SJCRH30 (cell line): Measurements from ENCODE around the gene FADS3. TPM values are rescaled to one million over a fixed set of nuclear protein-coding genes. Genes with fewer than 3 reads are reported as not detected.

Experiments
- DNase-seq, 2 experiments: peaks; one replicate each; pipeline ENCODE4 v3.0.0-alpha.2; 2015 to 2020
- H3K27ac ChIP-seq: fragments of 250-450 bp; sonication (Bioruptor Pico); 2 replicates; pipeline ENCODE4 v1.5.1; 2020; ENCODE audit warnings: mild to moderate bottlenecking, moderate library complexity
- H3K27me3 ChIP-seq: fragments of 250-450 bp; sonication (Bioruptor Pico); 2 replicates; pipeline ENCODE4 v1.5.1; 2020; ENCODE audit warnings: mild to moderate bottlenecking, moderate library complexity
- H3K36me3 ChIP-seq: fragments of 250-450 bp; sonication (Bioruptor Pico); 2 replicates; pipeline ENCODE4 v1.5.1; 2020; ENCODE audit warnings: mild to moderate bottlenecking, moderate library complexity
- H3K4me1 ChIP-seq: fragments of 250-450 bp; sonication (Bioruptor Pico); 2 replicates; pipeline ENCODE4 v1.5.1; 2020; ENCODE audit warnings: mild to moderate bottlenecking, moderate library complexity
- H3K4me3 ChIP-seq: fragments of 250-450 bp; sonication (Bioruptor Pico); 2 replicates; pipeline ENCODE4 v1.5.1; 2020; ENCODE audit warnings: mild to moderate bottlenecking, moderate library complexity
- H3K9me3 ChIP-seq: fragments of 250-450 bp; sonication (Bioruptor Pico); replicated peaks from 2 replicates; pipeline ENCODE4 v1.5.1; 2020; ENCODE audit warnings: mild to moderate bottlenecking, moderate library complexity
- total RNA-seq: library from RNA; depleted of rRNA; stranded (reverse); fragments of >200 nt; shearing (Covaris generic); gene quantifications from 2 replicates; pipeline ENCODE4 v1.2.3, GENCODE V29; 2014

Gene FADS3
- total RNA-seq, 1 experiment from 2014 or later = 40.5 TPM

DNA sequence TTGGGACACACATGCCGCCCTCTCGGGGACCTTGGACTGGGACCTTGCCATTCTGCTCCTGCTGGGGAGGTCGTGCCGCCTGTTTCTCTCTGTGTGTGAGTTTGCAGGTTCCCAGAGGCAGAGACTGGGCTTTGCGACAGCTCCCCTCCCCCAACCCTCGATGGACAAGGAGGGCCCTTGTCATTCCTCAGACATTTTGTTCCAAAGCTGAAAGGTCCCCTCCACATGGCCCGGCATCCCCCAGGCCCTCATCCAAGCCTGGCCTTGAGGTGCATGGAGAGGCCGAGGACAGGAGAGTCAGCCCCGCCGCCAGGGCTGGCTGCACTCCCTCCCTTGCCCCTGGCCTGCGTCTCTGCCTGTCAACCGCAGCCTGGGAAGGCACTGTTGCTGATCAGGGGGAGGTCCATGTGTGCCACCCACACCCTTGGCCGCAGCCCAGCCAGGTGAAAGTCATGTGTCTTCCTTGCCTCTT, 37.6 kb downstream of the FADS3 start:
- Histone ChIP-seq H3K36me3 (no peaks in the 10 kb centered on the region), H3K9me3 (no peaks in the 10 kb centered on the region), H3K27me3 (no peaks in the 10 kb centered on the region), H3K27ac (no peak overlapping the region), H3K4me1 (no peaks in the 10 kb centered on the region), H3K4me3 (no peak overlapping the region)
- no peak for DNase-seq

DNA sequence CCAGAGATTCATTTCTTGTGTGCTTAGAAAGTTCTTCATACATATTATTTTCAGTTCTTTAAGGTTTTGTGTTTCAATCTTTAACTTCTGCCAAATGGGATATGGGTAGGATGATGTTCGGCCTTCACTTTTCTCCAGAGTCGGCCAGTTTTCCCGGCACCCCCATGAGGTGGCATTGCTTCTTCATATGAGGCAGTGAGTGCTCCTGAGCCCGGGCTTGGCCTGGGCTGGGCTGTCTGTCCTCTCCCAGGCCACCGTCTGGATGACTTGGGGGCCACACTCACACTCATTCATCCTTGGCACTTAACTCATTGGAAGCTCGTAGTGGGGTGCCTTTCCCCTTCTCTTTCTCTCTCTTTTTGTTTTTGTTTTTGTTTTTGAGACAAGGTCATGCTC, 39.4 kb downstream of the FADS3 start:
- no peaks in the 10 kb centered on the region for H3K36me3 ChIP-seq
- no peaks in the 10 kb centered on the region for H3K27me3 ChIP-seq
- no peak overlapping the region for H3K27ac ChIP-seq
- no peaks in the 10 kb centered on the region for H3K4me1 ChIP-seq
- H3K9me3 ChIP-seq = no peaks in the 10 kb centered on the region
- no peak for DNase-seq
- H3K4me3 ChIP-seq = no peak overlapping the region

DNA sequence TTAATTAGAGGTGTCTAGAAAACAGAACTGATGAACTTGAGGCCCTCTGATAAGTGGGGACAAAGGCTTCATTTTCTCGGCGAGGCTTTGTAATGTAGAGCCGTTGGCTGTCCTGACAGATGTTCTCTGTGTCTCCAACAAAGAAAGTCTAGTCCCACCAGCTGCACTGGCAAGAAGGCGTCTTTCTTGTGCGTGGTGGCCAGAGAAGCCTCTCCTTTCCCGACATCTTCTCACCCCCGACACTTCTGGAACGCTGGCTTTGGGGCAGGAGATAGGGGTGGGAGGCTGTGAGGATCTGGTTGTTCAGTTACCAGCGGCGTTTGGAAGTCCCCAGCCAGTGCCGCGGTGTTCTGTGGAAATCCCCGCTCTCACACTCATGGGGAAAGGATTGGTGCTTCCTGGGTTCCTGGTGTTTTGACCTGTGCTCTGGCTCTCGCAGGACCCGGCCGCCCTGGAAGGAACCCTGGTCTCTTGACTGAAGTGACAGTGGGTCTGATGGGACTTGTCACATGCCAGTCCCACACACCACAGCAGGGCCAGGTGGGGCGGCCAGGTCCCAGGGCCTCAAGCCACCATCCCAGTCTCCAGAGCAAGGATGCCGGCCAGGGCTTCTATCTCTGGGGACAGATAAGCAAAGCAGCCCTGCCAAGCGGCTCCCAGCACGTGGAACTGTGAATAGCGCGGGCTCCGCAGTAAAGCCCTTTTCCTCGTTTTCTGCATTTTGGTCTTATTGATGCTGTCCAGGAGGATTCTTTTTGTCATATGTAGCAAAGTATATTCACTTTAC, 40.0 kb downstream of the FADS3 start:
- H3K27ac ChIP-seq = no peak overlapping the region
- no peaks in the 10 kb centered on the region for H3K36me3 ChIP-seq
- no peaks in the 10 kb centered on the region for H3K4me1 ChIP-seq
- no peak for DNase-seq
- no peaks in the 10 kb centered on the region for H3K27me3 ChIP-seq
- no peak overlapping the region for H3K4me3 ChIP-seq
- no peaks in the 10 kb centered on the region for H3K9me3 ChIP-seq

- no peak overlapping the region for H3K27ac ChIP-seq
- H3K27me3 ChIP-seq = no peaks in the 10 kb centered on the region
- no peaks in the 10 kb centered on the region for H3K36me3 ChIP-seq
Measured at GRCh38 chr11:61850687-61851086, 40.7 kb downstream of the FADS3 start.

DNA sequence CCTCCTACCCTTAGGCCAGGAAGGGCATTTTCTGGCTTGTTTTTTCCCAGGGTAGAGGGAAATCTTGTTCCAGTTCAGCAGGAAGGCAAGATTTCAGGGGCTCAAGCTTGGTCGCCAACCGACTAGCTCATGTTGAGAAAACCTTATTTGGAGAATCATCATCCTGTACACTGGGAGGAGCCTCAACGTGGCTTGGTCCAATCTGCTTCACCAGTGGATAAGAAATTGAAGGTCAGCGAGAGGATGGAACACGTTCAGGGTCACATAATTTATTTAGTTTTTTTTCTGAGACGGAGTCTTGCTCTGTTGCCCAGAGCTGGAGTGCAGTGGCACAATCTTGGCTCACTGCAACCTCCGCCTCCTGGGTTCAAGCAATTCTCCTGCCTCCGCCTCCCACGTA, 42.7 kb downstream of the FADS3 start:
- no peaks in the 10 kb centered on the region for H3K27me3 ChIP-seq
- no peak for DNase-seq
- no peaks in the 10 kb centered on the region for H3K4me1 ChIP-seq
- H3K36me3 ChIP-seq = no peaks in the 10 kb centered on the region
- H3K27ac ChIP-seq = no peak overlapping the region
- H3K9me3 ChIP-seq = no peaks in the 10 kb centered on the region
- no peak overlapping the region for H3K4me3 ChIP-seq

More at GRCh38 chr11:61850687-61851086, 40.7 kb downstream of the FADS3 start:
- no peak for DNase-seq
- H3K9me3 ChIP-seq = no peaks in the 10 kb centered on the region
- no peaks in the 10 kb centered on the region for H3K4me1 ChIP-seq
- H3K4me3 ChIP-seq = no peak overlapping the region

GRCh38 chr11:61847914-61848581, 43.3 kb downstream of the FADS3 start:
- Histone ChIP-seq H3K4me1 (no peaks in the 10 kb centered on the region), H3K27ac (no peak overlapping the region), H3K9me3 (no peaks in the 10 kb centered on the region), H3K36me3 (no peaks in the 10 kb centered on the region), H3K4me3 (no peak overlapping the region), H3K27me3 (no peaks in the 10 kb centered on the region)
- no peak for DNase-seq

- no peaks in the 10 kb centered on the region for H3K27me3 ChIP-seq
- no peaks in the 10 kb centered on the region for H3K36me3 ChIP-seq
- H3K4me1 ChIP-seq = no peaks in the 10 kb centered on the region
- H3K27ac ChIP-seq = no peak overlapping the region
- DNase-seq = no peak
- no peaks in the 10 kb centered on the region for H3K9me3 ChIP-seq
- H3K4me3 ChIP-seq = no peak overlapping the region
Measured at GRCh38 chr11:61846362-61847020, 44.9 kb downstream of the FADS3 start.

DNA sequence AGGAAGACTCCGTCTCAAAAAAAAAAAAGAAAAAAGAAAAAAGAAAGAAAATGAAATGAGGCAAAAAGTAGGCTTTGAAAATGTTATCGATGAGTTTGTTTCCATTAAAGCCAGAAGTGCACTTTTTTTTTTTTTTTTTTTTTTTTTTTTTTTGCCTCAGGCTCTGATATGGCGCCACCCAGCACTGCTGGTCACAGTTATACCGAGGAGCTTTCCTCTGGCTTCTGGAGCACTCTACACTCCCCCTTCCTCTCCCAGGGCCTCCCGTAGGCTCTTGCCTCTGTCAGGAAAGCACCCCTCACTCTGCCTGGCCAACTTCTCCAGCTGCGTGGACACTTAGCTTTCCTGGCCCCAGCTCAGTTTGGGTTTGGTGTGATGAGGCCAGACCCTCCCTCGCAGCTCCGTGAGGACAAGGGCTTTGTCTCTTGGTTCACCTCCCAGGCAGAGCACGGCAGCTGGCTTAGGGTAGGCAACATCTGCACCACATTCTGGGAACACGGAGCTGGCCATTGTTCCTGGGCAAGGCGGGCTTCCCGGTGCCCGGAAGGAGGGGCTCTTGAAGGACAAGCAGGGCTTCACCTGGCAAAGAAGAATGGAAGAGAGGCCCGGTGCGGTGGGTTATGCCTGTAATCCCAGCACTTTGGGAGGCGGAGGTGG, 46.3 kb downstream of the FADS3 start:
- Histone ChIP-seq H3K27me3 (no peaks in the 10 kb centered on the region), H3K9me3 (no peaks in the 10 kb centered on the region), H3K4me3 (no peak overlapping the region), H3K36me3 (no peaks in the 10 kb centered on the region), H3K4me1 (no peaks in the 10 kb centered on the region), H3K27ac (no peak overlapping the region)
- no peak for DNase-seq

GRCh38 chr11:61842528-61842820, 48.9 kb downstream of the FADS3 start:
- no peak for DNase-seq
- H3K4me3 ChIP-seq = no peak overlapping the region
- no peak overlapping the region for H3K27ac ChIP-seq
- H3K36me3 ChIP-seq = no peaks in the 10 kb centered on the region
- no peaks in the 10 kb centered on the region for H3K4me1 ChIP-seq
- no peaks in the 10 kb centered on the region for H3K9me3 ChIP-seq
- no peaks in the 10 kb centered on the region for H3K27me3 ChIP-seq

GRCh38 chr11:61841636-61842527, 49.5 kb downstream of the FADS3 start:
- Histone ChIP-seq H3K4me1 (no peaks in the 10 kb centered on the region), H3K36me3 (no peaks in the 10 kb centered on the region), H3K9me3 (no peaks in the 10 kb centered on the region), H3K27ac (no peak overlapping the region), H3K27me3 (no peaks in the 10 kb centered on the region), H3K4me3 (no peak overlapping the region)
- DNase-seq = no peak

GRCh38 chr11:61840371-61840770, 51.0 kb downstream of the FADS3 start:
- H3K9me3 ChIP-seq = no peaks in the 10 kb centered on the region
- no peak overlapping the region for H3K4me3 ChIP-seq
- no peak for DNase-seq
- no peak overlapping the region for H3K27ac ChIP-seq
- no peaks in the 10 kb centered on the region for H3K27me3 ChIP-seq
- H3K36me3 ChIP-seq = no peaks in the 10 kb centered on the region
- no peaks in the 10 kb centered on the region; the same call in 1 of the 2 replicates for H3K4me1 ChIP-seq

DNA sequence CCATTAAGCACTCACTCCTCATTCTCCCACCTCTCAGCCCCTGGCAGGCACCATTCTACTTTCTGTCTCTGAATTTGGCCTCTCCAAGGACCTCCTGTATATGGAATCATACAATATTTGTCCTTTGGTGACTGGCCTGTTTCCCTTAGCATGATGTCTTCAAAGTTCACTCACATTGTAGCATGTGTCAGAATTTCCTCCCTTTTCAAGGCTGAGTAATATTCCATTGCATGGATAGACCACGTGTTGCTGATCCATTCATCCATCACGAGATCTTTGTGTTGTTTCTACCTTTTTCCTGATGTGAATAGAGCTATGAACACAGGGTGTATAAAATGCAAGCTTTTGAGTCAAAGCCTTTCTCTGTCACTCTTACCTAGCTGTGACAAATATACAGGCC, 51.6 kb downstream of the FADS3 start:
- no peaks in the 10 kb centered on the region for H3K27me3 ChIP-seq
- no peak for DNase-seq
- H3K9me3 ChIP-seq = no peaks in the 10 kb centered on the region
- H3K36me3 ChIP-seq = no peaks in the 10 kb centered on the region
- H3K4me1 ChIP-seq = no peaks in the 10 kb centered on the region; the same call in 1 of the 2 replicates
- no peak overlapping the region for H3K4me3 ChIP-seq
- no peak overlapping the region for H3K27ac ChIP-seq

DNA sequence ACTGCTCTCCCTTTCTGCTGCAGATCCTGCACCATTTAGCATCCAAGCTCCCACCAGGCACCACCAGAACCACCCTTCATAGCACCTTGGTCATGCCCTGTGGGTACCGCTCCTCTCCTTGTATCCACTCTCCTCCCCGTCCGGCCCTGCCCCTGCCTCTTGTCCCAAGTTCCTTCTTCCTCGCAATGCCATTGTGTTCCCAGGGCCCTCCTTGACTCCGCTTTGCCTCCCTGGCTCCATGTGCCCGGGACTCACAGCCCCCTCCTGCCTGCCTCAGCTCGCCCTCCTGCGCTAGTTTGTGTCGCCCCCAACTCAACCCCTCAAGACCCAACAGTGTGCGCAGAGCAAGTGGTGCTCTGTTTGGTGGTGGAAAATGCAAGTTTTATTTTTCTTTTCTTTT, 52.4 kb downstream of the FADS3 start:
- no peaks in the 10 kb centered on the region for H3K36me3 ChIP-seq

GRCh38 chr11:61838501-61838900, 52.8 kb downstream of the FADS3 start:
- no peaks in the 10 kb centered on the region for H3K36me3 ChIP-seq
- DNase-seq = no peak
- no peaks in the 10 kb centered on the region for H3K9me3 ChIP-seq
- no peak overlapping the region for H3K27ac ChIP-seq
- H3K27me3 ChIP-seq = no peaks in the 10 kb centered on the region
- no peak overlapping the region for H3K4me3 ChIP-seq
- H3K4me1 ChIP-seq = peaks cover 10% of the 10 kb centered on the region

More for the DNA sequence above, 52.4 kb downstream of the FADS3 start:
- Histone ChIP-seq H3K4me3 (no peak overlapping the region), H3K4me1 (peaks cover 7% of the 10 kb centered on the region), H3K27ac (no peak overlapping the region), H3K9me3 (no peaks in the 10 kb centered on the region), H3K27me3 (no peaks in the 10 kb centered on the region)
- no peak for DNase-seq
